ENCODE results near the gene MEI4.

- TF ChIP-seq EZH2 (IDR thresholded peaks at IDR 0.05; ENCODE audit: borderline replicate concordance, low read length) (no peak), CTCF (IDR thresholded peaks at IDR 0.05; ENCODE audit: low read length) (no peak)
Observed at GRCh38 chr6:77626426-77626825, 26.4 kb upstream of the MEI4 start.

Measured in OCI-LY1 (cell line).